Ammon's horn (tissue), 1 donor: Measurements from ENCODE around the gene TNFRSF12A.
A peak's percentile ranks its signal among the peaks of the same experiment; 100 is the strongest.

Experiments used
- DNase-seq: peaks from one replicate; pipeline ENCODE4 v3.0.0-alpha.2; 2016; ENCODE audit warnings: low spot score

The TNFRSF12A gene

GRCh38 chr16:3020247-3020603, at the start of gene TNFRSF12A:
Gene TNFRSF12A, plus strand, starts transcription at chr16:3020368. Its CDS starts 30 bp downstream, at chr16:3020398.
- DNase-seq, result peak; percentile 69

GRCh38 chr16:2970563-2970962, 49.6 kb upstream of the TNFRSF12A start:
- no peak for DNase-seq

- no peak for DNase-seq
These were observed 48.8 kb upstream of the TNFRSF12A start for GRCh38 chr16:2971134-2971984.

- peak; percentile 46 for DNase-seq
These were observed 48.0 kb upstream of the TNFRSF12A start for GRCh38 chr16:2971985-2972784.

- peak; percentile 40 for DNase-seq
These were observed 47.1 kb upstream of the TNFRSF12A start for GRCh38 chr16:2973093-2973492.

GRCh38 chr16:2973605-2974318, 46.4 kb upstream of the TNFRSF12A start:
- no peak for DNase-seq

GRCh38 chr16:2974319-2975056, 45.7 kb upstream of the TNFRSF12A start:
- DNase-seq, result no peak

GRCh38 chr16:2975161-2975795, 44.9 kb upstream of the TNFRSF12A start:
- no peak for DNase-seq

- peak; percentile 45 for DNase-seq
These were observed 44.0 kb upstream of the TNFRSF12A start for GRCh38 chr16:2976201-2976600.

GRCh38 chr16:2976673-2977072, 43.5 kb upstream of the TNFRSF12A start:
- no peak for DNase-seq

GRCh38 chr16:2977440-2977839, 42.7 kb upstream of the TNFRSF12A start:
- peak; percentile 42 for DNase-seq

- DNase-seq, result no peak
These were observed 40.4 kb upstream of the TNFRSF12A start for GRCh38 chr16:2979669-2980226.

GRCh38 chr16:2980227-2981176, 39.7 kb upstream of the TNFRSF12A start, which contains the start of gene PKMYT1:
Gene PKMYT1, minus strand, starts transcription at chr16:2980446. Its CDS starts 789 bp downstream, at chr16:2979657.
- peak; percentile 90 for DNase-seq

- DNase-seq, result no peak
These were observed 38.8 kb upstream of the TNFRSF12A start for GRCh38 chr16:2981177-2981898.

- DNase-seq, result no peak
These were observed 38.3 kb upstream of the TNFRSF12A start for GRCh38 chr16:2981899-2982250.

GRCh38 chr16:2982402-2982801, 37.8 kb upstream of the TNFRSF12A start:
- DNase-seq, result no peak

GRCh38 chr16:2983706-2984136, 36.4 kb upstream of the TNFRSF12A start:
- peak; percentile 77 for DNase-seq

- DNase-seq, result no peak
These were observed 34.7 kb upstream of the TNFRSF12A start for GRCh38 chr16:2985462-2985861.

- DNase-seq, result no peak
These were observed 34.2 kb upstream of the TNFRSF12A start for GRCh38 chr16:2985893-2986355.
